SK-N-MC (cell line): ENCODE results near the gene ADGRB2.

Experiments used
- DNase-seq: peaks from one replicate; pipeline ENCODE4 v3.0.0-alpha.2; 2011; ENCODE audit warnings: low read depth, low spot score
- H3K27ac ChIP-seq: fragments of 200-600 bp; sonication (generic); 2 replicates; pipeline ENCODE4 v1.5.1; 2016; ENCODE audit warnings: mixed run types
- H3K36me3 ChIP-seq: fragments of 200-600 bp; sonication (generic); 2 replicates; pipeline ENCODE4 v1.6.1; 2017; ENCODE audit warnings: antibody characterized with exemption, low read length, mixed read lengths; ENCODE audit not compliant: insufficient read depth
- H3K4me3 ChIP-seq: fragments of 200-600 bp; sonication (generic); 2 replicates; pipeline ENCODE4 v1.5.1; 2016
- H3K9ac ChIP-seq: fragments of 200-600 bp; sonication (generic); 2 replicates; pipeline ENCODE4 v1.8.0; 2017; ENCODE audit warnings: mixed run types, mixed read lengths; ENCODE audit not compliant: insufficient read length
- H3K9me3 ChIP-seq: fragments of 200-600 bp; sonication (generic); 2 replicates; pipeline ENCODE4 v1.6.1; 2017; ENCODE audit warnings: low read depth, mild to moderate bottlenecking, antibody characterized with exemption, low read length, moderate library complexity, mixed read lengths
- EZH2 ChIP-seq: fragments of 200-600 bp; sonication (generic); IDR thresholded peaks from one replicate; pipeline ENCODE4 v1.6.1; 2017; ENCODE audit warnings: antibody characterized with exemption
- FOXP2 ChIP-seq: optimal IDR thresholded peaks from 2 replicates; pipeline ENCODE3; 2011; ENCODE audit warnings: mild to moderate bottlenecking, moderate library complexity; ENCODE audit not compliant: insufficient read depth; ENCODE audit errors: extremely low read length, control extremely low read depth
- POLR2AphosphoS5 ChIP-seq: IDR thresholded peaks from 2 replicates; pipeline ENCODE4 v1.6.1; 2012; ENCODE audit warnings: mild to moderate bottlenecking, low read depth, low read length, borderline replicate concordance

The ADGRB2 gene

DNA sequence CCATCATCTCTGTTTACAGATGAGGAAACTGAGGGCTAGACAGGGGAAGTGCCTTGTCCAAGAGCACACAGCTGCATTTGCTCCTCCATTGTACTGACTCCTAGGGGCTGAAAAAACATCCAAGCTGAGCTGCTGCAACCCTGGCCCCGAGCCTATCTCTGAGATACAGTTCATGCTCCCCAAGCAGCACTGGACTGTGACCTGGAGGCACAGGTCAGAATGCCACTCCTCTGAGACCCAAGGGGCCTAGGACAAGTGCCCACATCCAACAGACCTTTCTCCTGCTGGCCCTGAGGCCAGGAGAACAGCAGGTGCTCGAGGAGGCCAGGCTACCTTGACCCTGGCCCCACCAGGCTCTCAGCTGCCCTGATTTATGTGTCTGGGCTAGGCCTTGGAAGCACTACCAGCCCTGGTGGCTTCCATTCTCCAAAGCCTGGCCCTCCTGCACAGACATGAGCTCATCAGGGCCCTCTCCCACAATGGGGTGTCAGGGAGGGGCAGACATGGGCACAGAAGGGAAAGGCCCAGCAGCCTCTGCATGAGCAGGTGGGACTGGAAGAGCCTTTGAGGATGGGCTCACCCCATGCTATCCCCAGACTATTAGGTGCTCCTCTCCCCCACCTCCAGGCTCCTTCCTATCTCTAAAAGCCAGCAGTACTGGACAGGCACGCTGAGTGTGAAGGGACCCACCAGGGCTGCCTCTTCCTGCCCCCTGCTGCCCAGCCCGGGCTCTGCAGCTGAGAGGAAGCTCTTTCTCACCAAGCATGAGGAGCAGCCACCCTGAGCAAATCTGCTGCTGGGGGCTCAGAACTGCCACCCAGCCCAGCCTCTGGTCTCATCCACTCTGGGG, 18.8 kb downstream of the ADGRB2 start:
- no peak overlapping the region for H3K9ac ChIP-seq
- no peak overlapping the region for H3K4me3 ChIP-seq
- no peaks in the 10 kb centered on the region for H3K9me3 ChIP-seq
- DNase-seq: no peak
- no peaks in the 10 kb centered on the region for H3K36me3 ChIP-seq
- no peak overlapping the region for H3K27ac ChIP-seq
- no peak for TF ChIP-seq POLR2AphosphoS5

DNA sequence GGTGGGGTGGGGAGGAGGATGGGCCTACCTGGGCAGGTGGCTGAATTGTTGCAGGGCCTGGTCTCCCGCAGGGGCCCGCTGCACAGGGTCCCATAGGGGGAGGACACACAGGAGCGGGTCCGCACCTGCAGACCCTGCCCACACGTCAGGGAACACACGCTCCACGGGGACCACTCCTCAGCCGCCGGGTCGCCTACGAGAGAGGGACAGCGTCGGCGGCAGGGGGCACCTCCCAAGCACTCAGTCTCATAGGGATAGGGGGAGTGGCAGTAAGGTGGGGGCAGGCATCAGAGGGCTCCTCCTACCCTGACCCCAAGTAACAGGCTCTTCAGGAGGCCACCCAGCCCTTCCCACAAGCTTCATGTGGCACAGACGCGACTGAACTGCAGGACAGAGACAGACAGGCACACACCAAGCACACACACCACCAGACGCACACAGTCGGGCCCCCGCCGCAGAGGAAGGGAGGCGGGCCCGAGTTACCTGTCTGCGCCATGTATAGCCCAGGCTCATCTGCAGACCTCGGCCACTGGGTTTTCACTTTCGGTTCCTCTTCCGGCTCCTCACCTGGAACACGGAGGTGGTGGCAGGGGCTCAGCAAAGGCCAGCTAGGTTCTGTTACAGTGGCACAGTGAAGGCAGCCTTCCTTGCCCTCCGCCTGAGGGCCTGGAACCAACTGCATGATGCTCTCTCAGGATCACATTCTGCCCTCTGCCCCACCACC, 19.8 kb downstream of the ADGRB2 start:
- DNase-seq: no peak
- Histone ChIP-seq H3K9me3 (no peaks in the 10 kb centered on the region), H3K27ac (no peak overlapping the region), H3K9ac (no peak overlapping the region), H3K4me3 (no peak overlapping the region), H3K36me3 (no peaks in the 10 kb centered on the region)
- TF ChIP-seq FOXP2: no peak
- no peak for TF ChIP-seq POLR2AphosphoS5
- no peak for TF ChIP-seq EZH2

DNA sequence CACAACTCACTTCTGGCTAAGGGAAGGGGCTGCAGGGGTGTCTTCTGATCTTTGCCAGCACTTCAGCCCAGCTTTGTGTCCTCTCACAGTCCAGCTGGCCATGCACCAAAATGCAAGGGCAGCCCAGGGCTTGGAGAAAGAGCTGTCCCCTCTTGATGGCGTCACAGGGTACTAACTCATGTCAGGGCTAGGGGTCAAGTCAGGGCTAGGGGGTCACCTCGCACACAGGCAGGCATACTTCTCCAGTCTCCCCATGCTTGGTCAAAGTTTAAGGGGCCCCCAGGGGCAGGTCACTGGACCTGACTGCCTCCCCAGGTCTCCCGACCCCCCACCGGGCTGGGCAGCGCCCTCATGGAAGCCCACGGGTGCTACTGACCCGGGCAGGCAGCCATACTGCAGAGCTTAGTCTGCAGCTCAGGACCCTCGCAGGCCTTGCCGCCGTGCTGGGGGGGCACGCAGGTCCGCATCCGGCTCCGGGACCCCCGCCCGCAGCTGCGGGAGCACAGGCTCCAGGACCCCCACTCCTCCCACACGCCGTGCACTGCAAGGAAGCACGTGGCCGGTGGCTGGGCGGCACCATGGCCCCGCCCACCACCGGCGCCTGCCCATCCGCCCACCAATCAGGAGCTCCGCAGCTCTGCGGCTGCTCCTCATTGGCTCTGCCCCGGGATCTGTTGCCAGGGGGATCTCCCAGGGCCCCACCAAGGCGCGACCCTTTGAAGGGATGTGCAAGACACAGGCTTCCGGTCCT, 21.5 kb downstream of the ADGRB2 start:
- Histone ChIP-seq H3K27ac (no peak overlapping the region), H3K36me3 (no peaks in the 10 kb centered on the region; the same call in 1 of the 2 replicates), H3K9ac (no peak overlapping the region), H3K4me3 (no peak overlapping the region), H3K9me3 (no peaks in the 10 kb centered on the region)
- DNase-seq: no peak
- no peak for TF ChIP-seq POLR2AphosphoS5

DNA sequence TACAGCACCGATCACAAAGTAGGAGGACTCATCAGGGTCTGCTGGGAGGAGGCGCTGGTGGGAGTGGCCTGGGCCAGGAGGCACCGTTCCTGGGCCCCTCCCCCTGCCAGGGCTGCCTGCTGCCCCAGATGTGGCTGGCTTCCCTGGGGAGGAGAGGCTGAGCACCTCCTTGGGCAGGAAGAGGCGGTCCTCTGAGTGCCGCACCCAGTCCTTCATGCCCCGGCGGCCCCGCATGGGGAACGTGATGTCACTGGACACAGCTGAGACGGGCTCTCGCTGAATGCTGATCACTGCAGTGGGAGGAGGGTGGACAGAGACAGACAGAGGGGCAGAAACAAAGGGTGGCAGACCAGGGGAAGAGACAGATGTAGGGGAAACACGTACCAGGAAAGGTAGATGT, 24.8 kb downstream of the ADGRB2 start:
- H3K36me3 ChIP-seq: no peaks in the 10 kb centered on the region; the same call in 1 of the 2 replicates
- TF ChIP-seq FOXP2 (no peak), EZH2 (no peak), POLR2AphosphoS5 (no peak)
- H3K9ac ChIP-seq: no peak overlapping the region
- H3K4me3 ChIP-seq: peak overlapping the region; percentile 28; the same call in 1 of the 2 replicates
- no peaks in the 10 kb centered on the region for H3K9me3 ChIP-seq
- no peak for DNase-seq
- H3K27ac ChIP-seq: no peak overlapping the region

GRCh38 chr1:31736675-31737074, 27.5 kb downstream of the ADGRB2 start:
- no peaks in the 10 kb centered on the region; the same call in 1 of the 2 replicates for H3K36me3 ChIP-seq
- no peak overlapping the region for H3K9ac ChIP-seq
- no peaks in the 10 kb centered on the region for H3K9me3 ChIP-seq
- no peak for TF ChIP-seq POLR2AphosphoS5
- TF ChIP-seq EZH2: no peak
- TF ChIP-seq FOXP2: no peak
- no peak overlapping the region for H3K4me3 ChIP-seq
- DNase-seq: no peak
- no peak overlapping the region for H3K27ac ChIP-seq

DNA sequence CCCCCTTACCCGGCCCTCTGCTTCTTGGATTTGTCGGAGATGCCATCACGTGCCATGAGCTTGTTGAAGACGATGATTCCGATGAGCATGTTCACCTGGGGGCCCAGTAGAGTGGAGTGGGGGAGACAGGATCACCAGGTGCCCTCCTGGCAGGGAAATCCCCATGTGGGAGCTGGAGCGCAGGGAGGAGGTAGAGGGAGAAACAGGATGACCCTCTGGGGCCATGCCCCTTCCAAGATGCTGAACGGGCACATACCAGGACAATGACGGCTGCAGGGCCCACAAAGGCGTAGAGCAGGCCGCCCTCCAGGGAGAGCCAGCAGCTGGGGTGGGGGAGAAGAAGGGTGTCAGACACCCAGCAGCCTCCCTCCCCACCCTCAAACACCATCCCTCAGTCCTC, 28.6 kb downstream of the ADGRB2 start:
- H3K36me3 ChIP-seq: peaks cover under 1% of the 10 kb centered on the region; the same call in 1 of the 2 replicates
- TF ChIP-seq POLR2AphosphoS5 (no peak), EZH2 (no peak), FOXP2 (no peak)

DNA sequence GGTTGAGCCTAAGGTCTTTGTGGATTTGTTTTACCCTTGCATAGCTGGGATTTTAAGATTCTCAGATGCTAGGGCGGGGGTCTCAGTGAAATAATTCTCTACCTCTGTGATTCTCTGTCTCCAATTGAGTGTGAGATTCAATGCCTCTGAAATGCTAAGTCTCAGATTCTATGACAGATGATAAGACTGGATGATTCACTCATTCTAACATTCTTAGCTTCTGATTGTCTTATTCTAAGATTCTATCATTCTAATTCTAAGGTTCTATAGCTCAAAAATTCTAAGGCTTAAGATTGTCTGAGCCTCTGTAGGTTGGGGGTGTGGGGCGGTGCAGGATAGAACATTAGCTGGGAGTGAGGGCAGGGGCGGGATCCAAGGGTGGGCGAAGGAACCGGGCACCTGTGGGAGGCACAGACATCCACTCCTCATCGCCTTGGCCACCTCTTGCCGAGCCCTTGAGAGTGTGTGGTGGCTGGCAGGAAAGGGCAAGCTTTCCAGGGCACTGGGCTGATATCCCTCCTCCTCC, 29.5 kb downstream of the ADGRB2 start:
- Histone ChIP-seq H3K4me3 (no peak overlapping the region), H3K27ac (no peak overlapping the region), H3K9ac (no peak overlapping the region), H3K36me3 (peaks cover 4% of the 10 kb centered on the region; the same call in 1 of the 2 replicates), H3K9me3 (no peaks in the 10 kb centered on the region)
- no peak for DNase-seq
- TF ChIP-seq EZH2 (no peak), POLR2AphosphoS5 (no peak), FOXP2 (no peak)

More for the DNA sequence above, 28.6 kb downstream of the ADGRB2 start:
- H3K4me3 ChIP-seq: no peak overlapping the region
- H3K9ac ChIP-seq: no peak overlapping the region
- no peaks in the 10 kb centered on the region for H3K9me3 ChIP-seq
- no peak overlapping the region for H3K27ac ChIP-seq
- no peak for DNase-seq
